ENCODE data around the gene CAMTA1. TPM values are rescaled to one million over a fixed set of nuclear protein-coding genes. Genes with fewer than 3 reads are reported as not detected.

The CAMTA1 gene
- total RNA-seq, 1 experiment from 2014 or later = 69.5 TPM

DNA sequence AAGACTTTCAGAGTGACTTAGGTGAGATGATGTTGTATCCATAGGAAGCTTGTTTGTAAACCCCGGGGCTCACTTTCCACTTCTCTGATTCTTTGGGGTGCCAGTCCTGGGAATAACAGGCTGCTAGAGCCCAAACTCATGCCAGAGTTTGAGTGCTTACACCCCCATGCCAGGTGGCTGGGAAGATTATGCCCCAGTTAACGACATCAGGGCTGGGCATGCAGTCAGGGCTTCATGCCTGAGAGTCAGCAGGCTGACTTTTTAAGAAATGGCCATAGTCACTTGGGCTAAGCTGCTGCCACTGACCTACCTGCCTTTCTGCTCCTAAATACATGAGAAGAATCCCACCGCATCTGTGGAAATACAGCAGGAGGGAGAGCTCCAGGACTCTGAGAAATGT is 560.3 kb downstream of the CAMTA1 start:
- Histone ChIP-seq H2AFZ (ENCODE audit: low read depth, low read length, poor library complexity, severe bottlenecking) (no peak overlapping the region), H3K79me2 (ENCODE audit: insufficient read depth, low read length) (no peaks in the 10 kb centered on the region), H3K36me3 (ENCODE audit: control insufficient read depth in 1 of 2, insufficient read depth in 2 of 2, low read length in 2 of 2) (no peaks in the 10 kb centered on the region), H3K4me3 (replicated peaks in 1 of 2; ENCODE audit: low read depth in 1 of 2, low read length in 2 of 2) (no peak overlapping the region), H4K20me1 (ENCODE audit: insufficient read depth) (no peaks in the 10 kb centered on the region), H3K9ac (ENCODE audit: low read length) (no peak overlapping the region), H3K9me3 (ENCODE audit: control insufficient read depth in 1 of 2, insufficient read depth in 1 of 2, low read depth in 1 of 2, low read length in 2 of 2) (no peaks in the 10 kb centered on the region), H3K4me1 (ENCODE audit: control insufficient read depth in 1 of 2, insufficient read depth in 2 of 2, low read length in 2 of 2) (no peaks in the 10 kb centered on the region), H3K4me2 (ENCODE audit: low read length) (no peak overlapping the region), H3K9me2 (ENCODE audit: insufficient read depth) (no peaks in the 10 kb centered on the region), H3K27me3 (ENCODE audit: insufficient read depth, low read length) (no peaks in the 10 kb centered on the region), H3K27ac (ENCODE audit: low read depth, low read length) (no peak overlapping the region)
- no TSS peak for BruUV-seq (replicated peaks)
- ATAC-seq = no peak
- intact Hi-C loops (cut with micrococcal nuclease) = loop anchor here (5.0 kb wide), 1 partner anchor 108 kb away; no protein-coding TSS in a partner anchor
- TF ChIP-seq, protein P1, sequence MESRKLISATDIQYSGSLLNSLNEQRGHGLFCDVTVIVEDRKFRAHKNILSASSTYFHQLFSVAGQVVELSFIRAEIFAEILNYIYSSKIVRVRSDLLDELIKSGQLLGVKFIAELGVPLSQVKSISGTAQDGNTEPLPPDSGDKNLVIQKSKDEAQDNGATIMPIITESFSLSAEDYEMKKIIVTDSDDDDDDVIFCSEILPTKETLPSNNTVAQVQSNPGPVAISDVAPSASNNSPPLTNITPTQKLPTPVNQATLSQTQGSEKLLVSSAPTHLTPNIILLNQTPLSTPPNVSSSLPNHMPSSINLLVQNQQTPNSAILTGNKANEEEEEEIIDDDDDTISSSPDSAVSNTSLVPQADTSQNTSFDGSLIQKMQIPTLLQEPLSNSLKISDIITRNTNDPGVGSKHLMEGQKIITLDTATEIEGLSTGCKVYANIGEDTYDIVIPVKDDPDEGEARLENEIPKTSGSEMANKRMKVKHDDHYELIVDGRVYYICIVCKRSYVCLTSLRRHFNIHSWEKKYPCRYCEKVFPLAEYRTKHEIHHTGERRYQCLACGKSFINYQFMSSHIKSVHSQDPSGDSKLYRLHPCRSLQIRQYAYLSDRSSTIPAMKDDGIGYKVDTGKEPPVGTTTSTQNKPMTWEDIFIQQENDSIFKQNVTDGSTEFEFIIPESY (IDR thresholded peaks at IDR 0.05; ENCODE audit: extremely low read depth, insufficient replicate concordance, low read length) = no peak
- TF ChIP-seq SRF (IDR thresholded peaks at IDR 0.05; ENCODE audit: low read depth) (no peak), YY1 (IDR thresholded peaks at IDR 0.05; ENCODE audit: extremely low read depth, insufficient replicate concordance, low read depth, low read length) (no peak), RAD21 (IDR thresholded peaks at IDR 0.05; ENCODE audit: low read depth) (no peak), SP1 (IDR thresholded peaks at IDR 0.05; ENCODE audit: low read depth) (no peak), JUND (IDR thresholded peaks at IDR 0.05) (no peak), EZH2phosphoT487 (IDR thresholded peaks at IDR 0.05; ENCODE audit: borderline replicate concordance) (no peak), CBX3 (IDR thresholded peaks at IDR 0.05; ENCODE audit: low read depth) (no peak), EZH2 (IDR thresholded peaks at IDR 0.05) (no peak)
- TF ChIP-seq, protein P2, sequence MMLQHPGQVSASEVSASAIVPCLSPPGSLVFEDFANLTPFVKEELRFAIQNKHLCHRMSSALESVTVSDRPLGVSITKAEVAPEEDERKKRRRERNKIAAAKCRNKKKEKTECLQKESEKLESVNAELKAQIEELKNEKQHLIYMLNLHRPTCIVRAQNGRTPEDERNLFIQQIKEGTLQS (IDR thresholded peaks at IDR 0.05) = no peak
- TF ChIP-seq, protein P3, sequence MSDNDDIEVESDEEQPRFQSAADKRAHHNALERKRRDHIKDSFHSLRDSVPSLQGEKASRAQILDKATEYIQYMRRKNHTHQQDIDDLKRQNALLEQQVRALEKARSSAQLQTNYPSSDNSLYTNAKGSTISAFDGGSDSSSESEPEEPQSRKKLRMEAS (IDR thresholded peaks at IDR 0.05) = no peak
- TF ChIP-seq, protein P4, sequence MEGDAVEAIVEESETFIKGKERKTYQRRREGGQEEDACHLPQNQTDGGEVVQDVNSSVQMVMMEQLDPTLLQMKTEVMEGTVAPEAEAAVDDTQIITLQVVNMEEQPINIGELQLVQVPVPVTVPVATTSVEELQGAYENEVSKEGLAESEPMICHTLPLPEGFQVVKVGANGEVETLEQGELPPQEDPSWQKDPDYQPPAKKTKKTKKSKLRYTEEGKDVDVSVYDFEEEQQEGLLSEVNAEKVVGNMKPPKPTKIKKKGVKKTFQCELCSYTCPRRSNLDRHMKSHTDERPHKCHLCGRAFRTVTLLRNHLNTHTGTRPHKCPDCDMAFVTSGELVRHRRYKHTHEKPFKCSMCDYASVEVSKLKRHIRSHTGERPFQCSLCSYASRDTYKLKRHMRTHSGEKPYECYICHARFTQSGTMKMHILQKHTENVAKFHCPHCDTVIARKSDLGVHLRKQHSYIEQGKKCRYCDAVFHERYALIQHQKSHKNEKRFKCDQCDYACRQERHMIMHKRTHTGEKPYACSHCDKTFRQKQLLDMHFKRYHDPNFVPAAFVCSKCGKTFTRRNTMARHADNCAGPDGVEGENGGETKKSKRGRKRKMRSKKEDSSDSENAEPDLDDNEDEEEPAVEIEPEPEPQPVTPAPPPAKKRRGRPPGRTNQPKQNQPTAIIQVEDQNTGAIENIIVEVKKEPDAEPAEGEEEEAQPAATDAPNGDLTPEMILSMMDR (IDR thresholded peaks at IDR 0.05 in 2 of 3, conservative IDR thresholded peaks at IDR 0.05 in 1 of 3; ENCODE audit: borderline replicate concordance in 1 of 3, insufficient read depth in 1 of 3, low read depth in 2 of 3, low read length in 2 of 3) = no peak
- DNase-seq (ENCODE audit: low read depth, low spot score) = no peak
- POLR2A ChIA-PET = no interaction called here
- RAD21 ChIA-PET (ENCODE audit: low non-redundant PET in 1 of 2, low total read pairs in 2 of 2, uncharacterized antibody in 2 of 2, unreplicated experiment in 2 of 2) = interaction anchor here in 1 of 2 experiments (1.0 kb wide), 1 partner anchor 120 kb away, joined by 3 read pairs; no protein-coding TSS in a partner anchor
- CTCF ChIA-PET = no interaction called here

All from HCT116 (cell line).